HCT116 (cell line): ENCODE results near the gene SMYD3. TPM values are rescaled to one million over a fixed set of nuclear protein-coding genes. Genes with fewer than 3 reads are reported as not detected.

Experiments
- ATAC-seq: fragments of 200-7000 bp; cut with Tn5 transposase; 2 replicates; pipeline ENCODE4 v1.9.1; 2020; ENCODE audit warnings: mild to moderate bottlenecking, moderate library complexity
- BruUV-seq: library from RNA; stranded (reverse); fragments of 400-500 nt; replicated peaks from 2 replicates; lab custom pipeline; 2021; lab: Mats Ljungman, UMichigan
- CTCF ChIA-PET: fragments of 300-600 bp; sonication (Branson Sonifier 250); formaldehyde crosslinking; loops from one replicate; lab custom pipeline; 2021; ENCODE audit warnings: antibody characterized with exemption; lab: Charles Lee
- POLR2A ChIA-PET: fragments of 300-600, 350-600 bp; sonication (Branson Sonifier 250); formaldehyde crosslinking; loops from one replicate; lab custom pipeline; 2021; ENCODE audit warnings: antibody characterized with exemption; lab: Charles Lee
- RAD21 ChIA-PET, 2 experiments: fragments of 300-600 bp; sonication (Branson Sonifier 250); formaldehyde crosslinking; loops; one replicate each; lab custom pipeline; 2023; ENCODE audit warnings: low total read pairs in 2 of 2; ENCODE audit not compliant: uncharacterized antibody in 2 of 2, unreplicated experiment in 2 of 2, low non-redundant PET in 1 of 2; lab: Charles Lee
- DNase-seq: peaks from one replicate; pipeline ENCODE4 v3.0.0-alpha.2; 2010; ENCODE audit warnings: low read depth, low spot score
- H2AFZ ChIP-seq: fragments of 200-600 bp; shearing (Covaris generic), sonication (generic); 2 replicates; pipeline ENCODE4 v1.6.1; 2017; ENCODE audit warnings: low read depth, mixed run types, mixed read lengths, antibody characterized with exemption, low read length; ENCODE audit not compliant: poor library complexity, severe bottlenecking
- H3K27ac ChIP-seq: 2 replicates; pipeline ENCODE4 v1.5.1; 2012; ENCODE audit warnings: low read depth, low read length
- H3K27me3 ChIP-seq: fragments of 200-600 bp; sonication (generic); 2 replicates; pipeline ENCODE4 v1.6.1; 2016; ENCODE audit warnings: mixed run types, low read length, mixed read lengths; ENCODE audit not compliant: insufficient read depth
- H3K36me3 ChIP-seq, 2 experiments: fragments of 200-500 bp in 1 of 2; fragments of 200-600 bp in 1 of 2; sonication (Bioruptor generic) in 1 of 2; sonication (generic) in 1 of 2; 2 replicates each; pipeline versions ENCODE4 v1.5.1 to v1.6.1; 2014 to 2016; ENCODE audit warnings: low read length in 2 of 2, inconsistent platforms in 1 of 2, mixed read lengths in 1 of 2, mixed run types in 1 of 2; ENCODE audit not compliant: insufficient read depth in 2 of 2, control insufficient read depth in 1 of 2
- H3K4me1 ChIP-seq, 2 experiments: fragments of 200-600 bp in 1 of 2; sonication (generic) in 1 of 2; 2 replicates each; pipeline versions ENCODE4 v1.5.1 to v1.6.1; 2012 to 2017; ENCODE audit warnings: low read length in 2 of 2, inconsistent platforms in 1 of 2, mild to moderate bottlenecking in 1 of 2, mixed read lengths in 1 of 2, mixed run types in 1 of 2, moderate library complexity in 1 of 2; ENCODE audit not compliant: insufficient read depth in 2 of 2, control insufficient read depth in 1 of 2
- H3K4me2 ChIP-seq: fragments of 200-600 bp; sonication (generic); 2 replicates; pipeline ENCODE4 v1.6.1; 2017; ENCODE audit warnings: mixed run types, low read length, mixed read lengths
- H3K4me3 ChIP-seq, 2 experiments: fragments of 200-600 bp in 1 of 2; sonication (generic) in 1 of 2; replicated peaks in 1 of 2; 2 replicates each; pipeline ENCODE4 v1.5.1; 2011 to 2016; ENCODE audit warnings: low read length in 2 of 2, control low read depth in 1 of 2, low read depth in 1 of 2, mild to moderate bottlenecking in 1 of 2, mixed read lengths in 1 of 2, mixed run types in 1 of 2
- H3K79me2 ChIP-seq: fragments of 200-600 bp; sonication (generic); 2 replicates; pipeline ENCODE4 v1.6.1; 2017; ENCODE audit warnings: mild to moderate bottlenecking, mixed run types, low read length, moderate library complexity, mixed read lengths; ENCODE audit not compliant: insufficient read depth
- H3K9ac ChIP-seq: fragments of 200-600 bp; sonication (generic); 2 replicates; pipeline ENCODE4 v1.6.1; 2016; ENCODE audit warnings: low read length, mixed read lengths
- H3K9me2 ChIP-seq: fragments of 200-600 bp; sonication (generic), shearing (Covaris generic); 2 replicates; pipeline ENCODE4 v1.6.1; 2017; ENCODE audit warnings: mixed run types, mild to moderate bottlenecking, moderate library complexity; ENCODE audit not compliant: insufficient read depth
- H3K9me3 ChIP-seq, 2 experiments: fragments of 200-500 bp in 1 of 2; fragments of 200-600 bp in 1 of 2; sonication (Bioruptor generic) in 1 of 2; sonication (generic) in 1 of 2; 2 replicates each; pipeline ENCODE4 v1.6.1; 2014 to 2017; ENCODE audit warnings: low read length in 2 of 2, mixed read lengths in 2 of 2, inconsistent platforms in 1 of 2, low read depth in 1 of 2, mild to moderate bottlenecking in 1 of 2, mixed run types in 1 of 2, moderate library complexity in 1 of 2; ENCODE audit not compliant: control insufficient read depth in 1 of 2, insufficient read depth in 1 of 2
- H4K20me1 ChIP-seq: fragments of 200-600 bp; sonication (generic), shearing (Covaris generic); 2 replicates; pipeline ENCODE4 v1.6.1; 2017; ENCODE audit warnings: mixed run types, mild to moderate bottlenecking, moderate library complexity; ENCODE audit not compliant: insufficient read depth
- EGR1 ChIP-seq: IDR thresholded peaks from 2 replicates; pipeline ENCODE4 v1.6.1; 2012; ENCODE audit warnings: low read depth
- EZH2phosphoT487 ChIP-seq: fragments of 200-600 bp; IDR thresholded peaks from 2 replicates; pipeline ENCODE4 v1.6.1; 2018; ENCODE audit warnings: antibody characterized with exemption, borderline replicate concordance
- FOSL1 ChIP-seq: IDR thresholded peaks from 2 replicates; pipeline ENCODE4 v1.6.1; 2012; ENCODE audit warnings: low read depth
- JUND ChIP-seq: IDR thresholded peaks from 2 replicates; pipeline ENCODE4 v1.6.1; 2012
- MAX ChIP-seq: IDR thresholded peaks from 2 replicates; pipeline ENCODE4 v1.6.1; 2012
- SIN3A ChIP-seq: IDR thresholded peaks from 2 replicates; pipeline ENCODE4 v1.6.1; 2012; ENCODE audit warnings: low read depth
- SP1 ChIP-seq: IDR thresholded peaks from 2 replicates; pipeline ENCODE4 v1.6.1; 2012; ENCODE audit warnings: low read depth
- SRF ChIP-seq: IDR thresholded peaks from 2 replicates; pipeline ENCODE4 v1.6.1; 2012; ENCODE audit warnings: low read depth
- ZBTB33 ChIP-seq: IDR thresholded peaks from 2 replicates; pipeline ENCODE4 v1.6.1; 2011; ENCODE audit warnings: mild to moderate bottlenecking, low read length, moderate library complexity; ENCODE audit not compliant: insufficient replicate concordance; ENCODE audit errors: extremely low read depth
- ZFX ChIP-seq: fragments of 450-650 bp; IDR thresholded peaks from 2 replicates; pipeline ENCODE4 v1.6.1; 2017
- intact Hi-C: fragments of 100-400 bp; cut with micrococcal nuclease; formaldehyde crosslinking; loops from 2 replicates; pipeline ENCODE4 v1.10.0; 2022
- total RNA-seq: library from RNA; stranded (reverse); gene quantifications from one replicate; pipeline ENCODE4 v1.2.1, GENCODE V29; 2021; ENCODE audit not compliant: unreplicated experiment

SMYD3 gene
- total RNA-seq, 1 experiment from 2014 or later, result 33.6 TPM

GRCh38 chr1:246308533-246309075, 198.5 kb downstream of the SMYD3 start:
- Histone ChIP-seq H3K4me2 (no peak overlapping the region), H3K27ac (no peak overlapping the region), H3K9ac (no peak overlapping the region), H3K36me3 (no peaks in the 10 kb centered on the region), H3K4me1 (peaks cover 0 to 3% of the 10 kb centered on the region in 2 experiments; a peak in 1 of 4 replicates), H3K4me3 (no peak overlapping the region), H3K27me3 (no peaks in the 10 kb centered on the region), H3K9me2 (no peaks in the 10 kb centered on the region), H3K9me3 (no peaks in the 10 kb centered on the region), H3K79me2 (no peaks in the 10 kb centered on the region), H4K20me1 (no peaks in the 10 kb centered on the region), H2AFZ (no peak overlapping the region)
- no peak for TF ChIP-seq EZH2phosphoT487
- TF ChIP-seq ZBTB33, result no peak
- TF ChIP-seq FOSL1, result no peak
- TF ChIP-seq EGR1, result no peak
- TF ChIP-seq MAX, result no peak
- TF ChIP-seq SP1, result no peak
- TF ChIP-seq ZFX, result no peak
- no peak for TF ChIP-seq SRF
- no peak for TF ChIP-seq SIN3A
- TF ChIP-seq JUND, result no peak
- CTCF ChIA-PET, result no interaction called here
- no TSS peak for BruUV-seq
- POLR2A ChIA-PET, result no interaction called here
- intact Hi-C loops, result no loop called here
- no peak for DNase-seq
- RAD21 ChIA-PET, result no interaction called here
- no peak for ATAC-seq
